Measurements from ENCODE around the gene CPEB4. TPM values are rescaled to one million over a fixed set of nuclear protein-coding genes. Genes with fewer than 3 reads are reported as not detected.

Gene CPEB4
- total and polyA plus RNA-seq, 2 of the 8 experiments (the other 6 are each of a cell fraction or from before 2014, with no cell fraction given), result 8.4 to 13.4 TPM

- TF ChIP-seq JUND (IDR thresholded peaks at IDR 0.05; ENCODE audit: low read length) (no peak), CHD2 (IDR thresholded peaks at IDR 0.05; ENCODE audit: low read length) (no peak), SIRT6 (IDR thresholded peaks at IDR 0.05; ENCODE audit: low read length) (no peak), RFX5 (IDR thresholded peaks at IDR 0.05; ENCODE audit: borderline replicate concordance, low read depth, low read length) (no peak), CEBPB (IDR thresholded peaks at IDR 0.05; ENCODE audit: low read depth, low read length) (no peak), TEAD4 (IDR thresholded peaks at IDR 0.05; ENCODE audit: low read depth, low read length) (no peak), TBP (IDR thresholded peaks at IDR 0.05; ENCODE audit: low read depth, low read length) (no peak), EZH2 (IDR thresholded peaks at IDR 0.05; ENCODE audit: low read depth, low read length, severe bottlenecking) (no peak), YY1 (IDR thresholded peaks at IDR 0.05; ENCODE audit: low read depth, low read length) (no peak), MAX (IDR thresholded peaks at IDR 0.05) (no peak), BCL11A (IDR thresholded peaks at IDR 0.05; ENCODE audit: low read depth in 2 of 2, low read length in 2 of 2) (no peak)
Observed at GRCh38 chr5:173926359-173926758, 38.2 kb downstream of the CPEB4 start (continued).

Data from H1 (cell line).